ENCODE results near the gene DGAT2.

The DGAT2 gene

DNA sequence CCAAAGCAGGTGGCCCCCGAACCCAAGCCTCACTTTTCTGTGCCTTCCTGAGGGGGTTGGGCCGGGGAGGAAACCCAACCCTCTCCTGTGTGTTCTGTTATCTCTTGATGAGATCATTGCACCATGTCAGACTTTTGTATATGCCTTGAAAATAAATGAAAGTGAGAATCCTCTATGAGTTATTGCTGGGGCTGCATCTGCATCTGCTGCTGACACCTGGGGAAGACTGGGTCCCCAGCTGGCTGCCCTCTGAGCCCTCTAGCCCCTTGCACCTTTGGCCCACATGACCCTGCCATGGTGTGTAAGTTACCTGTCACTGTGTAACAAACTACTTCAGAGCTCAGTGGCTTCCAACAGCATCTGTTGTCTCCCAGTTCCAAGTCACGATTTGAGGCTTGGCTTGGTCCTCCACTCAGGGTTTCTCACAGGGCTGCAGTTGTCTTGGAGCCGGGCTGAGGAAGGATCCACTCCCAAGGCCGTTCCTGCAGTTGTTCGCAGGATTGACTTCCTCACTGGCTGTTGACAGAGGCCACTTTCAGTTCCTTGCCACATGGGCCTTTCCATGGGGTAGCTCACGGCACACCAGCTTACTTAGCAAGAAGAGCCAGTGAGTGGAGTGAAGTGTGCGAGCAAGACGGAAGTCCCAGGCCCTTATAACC lies 32.9 kb downstream of the DGAT2 start:
- DNase-seq (ENCODE audit: low read depth, low spot score) = no peak

DNA sequence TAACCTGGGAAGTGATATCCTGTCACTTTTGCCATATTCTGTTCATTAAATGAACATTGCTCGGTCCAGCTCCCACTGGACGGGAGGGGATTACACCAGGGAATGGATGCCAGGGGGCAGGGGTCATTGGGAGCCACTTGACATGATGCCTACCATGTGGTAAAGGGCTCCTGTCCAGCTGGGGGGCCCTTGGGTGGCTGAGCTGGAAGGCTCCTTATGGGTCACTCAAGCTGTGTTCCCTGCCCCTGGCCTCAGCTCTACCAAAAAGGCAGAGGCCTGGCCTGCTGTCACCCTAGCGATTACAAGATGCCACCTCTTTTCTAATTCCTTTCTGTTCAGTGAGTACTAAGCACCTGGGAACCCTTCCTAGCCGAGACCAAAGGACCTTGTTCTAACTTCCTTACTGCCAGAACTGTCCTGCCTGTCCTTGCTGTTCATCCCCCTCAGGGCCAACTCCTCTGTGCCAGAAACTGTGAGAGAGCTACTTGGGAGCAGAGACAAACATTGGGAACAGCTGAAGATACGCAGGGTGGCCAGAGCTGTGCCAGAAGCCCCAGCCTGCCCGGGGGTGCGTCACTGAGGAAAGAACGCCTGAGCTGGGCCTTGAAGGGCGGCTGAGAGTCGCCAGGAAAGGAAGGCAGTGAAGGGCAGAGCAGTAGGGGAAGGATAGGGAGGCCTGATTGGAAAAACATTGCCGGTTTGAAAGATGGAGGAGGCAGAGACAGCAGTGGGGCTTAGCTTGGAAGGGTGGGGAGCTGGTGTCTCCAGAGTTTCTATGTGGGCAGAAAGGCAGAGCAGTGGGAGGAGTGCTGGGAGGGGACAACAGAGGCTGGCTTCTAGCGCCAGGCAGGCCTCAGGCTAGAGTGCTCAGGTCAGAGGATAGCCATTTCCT lies 33.7 kb downstream of the DGAT2 start:
- no peak for DNase-seq (ENCODE audit: low read depth, low spot score)

DNA sequence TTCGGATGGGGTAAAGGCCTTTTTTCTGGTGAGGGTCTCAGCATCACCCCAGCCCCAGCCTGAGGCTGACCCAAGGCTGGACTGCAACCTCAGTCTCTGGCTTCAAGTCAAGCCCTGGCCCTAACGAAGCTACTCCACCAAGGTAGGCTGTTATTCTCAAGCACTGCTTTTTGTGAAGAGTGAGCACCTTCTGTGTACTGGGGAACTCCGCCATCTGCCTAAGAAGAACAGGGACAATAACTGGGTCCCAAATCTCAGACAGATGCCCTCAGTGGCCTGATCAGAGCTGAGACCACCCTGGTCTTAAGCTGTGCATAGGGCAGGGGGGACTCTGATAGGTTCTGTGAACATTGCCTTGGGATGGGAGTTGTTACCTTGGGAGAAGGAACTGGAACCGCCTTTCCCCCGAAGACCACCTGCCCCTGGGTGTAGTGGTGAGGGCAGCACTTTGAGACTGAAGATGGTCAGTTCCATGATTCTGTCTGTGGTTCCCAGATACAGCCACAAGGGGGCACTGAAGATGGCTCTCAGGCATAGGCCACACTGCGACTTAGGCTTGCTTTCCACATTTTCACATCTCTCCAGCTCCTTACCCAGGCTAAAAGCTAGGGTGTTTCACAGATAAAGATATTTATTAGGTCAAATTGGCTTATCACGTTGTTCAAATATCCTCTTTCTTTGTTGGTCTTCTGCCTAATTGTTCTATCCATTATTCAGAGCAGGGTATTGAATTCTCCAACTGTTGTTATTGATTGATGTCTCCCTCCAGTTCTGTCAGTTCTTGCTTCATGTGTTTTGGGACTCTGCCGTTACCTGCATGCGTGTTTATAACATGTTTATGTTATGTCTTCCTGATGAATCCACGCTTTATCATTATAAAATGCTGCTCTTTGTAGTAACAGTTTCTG lies 34.6 kb downstream of the DGAT2 start:
- peak; percentile 27 for DNase-seq (ENCODE audit: low read depth, low spot score)

DNA sequence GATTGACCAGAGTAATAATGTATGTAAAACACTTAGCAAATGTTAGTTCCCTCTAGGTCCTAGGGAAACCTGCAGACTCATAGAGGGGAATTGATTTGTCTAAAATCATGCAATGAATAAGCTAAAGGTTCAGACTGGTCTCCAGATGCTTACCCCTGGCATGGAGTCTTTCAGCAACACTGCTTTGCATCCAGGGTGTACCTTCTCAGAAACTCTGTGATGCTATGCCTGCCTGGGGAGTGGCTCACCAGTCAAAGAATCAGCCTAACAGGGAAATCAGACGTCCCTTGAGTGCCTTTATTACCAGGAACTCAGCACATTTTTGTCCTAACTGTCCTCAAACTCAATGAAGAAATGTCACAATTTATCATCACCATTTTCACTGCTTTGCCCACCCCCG lies 40.5 kb downstream of the DGAT2 start:
- DNase-seq (ENCODE audit: low read depth, low spot score) = no peak

DNA sequence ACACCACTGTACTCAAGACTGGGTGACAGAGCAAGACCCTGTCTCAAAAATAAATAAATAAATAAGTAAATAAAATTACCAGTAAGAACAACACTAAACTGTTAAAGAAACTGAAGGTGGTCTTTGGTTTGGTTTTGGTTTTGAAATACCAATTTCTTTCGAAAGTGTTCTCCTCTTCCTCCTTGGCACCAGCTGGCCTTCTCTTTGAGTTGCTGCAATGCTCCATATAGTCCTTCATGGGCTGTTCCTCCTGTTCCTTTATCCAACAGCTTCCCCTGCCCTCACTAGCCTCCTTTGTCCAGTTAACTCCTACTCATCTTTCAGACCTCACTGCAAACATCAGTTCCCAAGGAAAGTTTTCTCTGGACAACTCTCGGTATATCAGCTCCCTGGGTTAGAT lies 41.4 kb downstream of the DGAT2 start:
- no peak for DNase-seq (ENCODE audit: low read depth, low spot score)

DNA sequence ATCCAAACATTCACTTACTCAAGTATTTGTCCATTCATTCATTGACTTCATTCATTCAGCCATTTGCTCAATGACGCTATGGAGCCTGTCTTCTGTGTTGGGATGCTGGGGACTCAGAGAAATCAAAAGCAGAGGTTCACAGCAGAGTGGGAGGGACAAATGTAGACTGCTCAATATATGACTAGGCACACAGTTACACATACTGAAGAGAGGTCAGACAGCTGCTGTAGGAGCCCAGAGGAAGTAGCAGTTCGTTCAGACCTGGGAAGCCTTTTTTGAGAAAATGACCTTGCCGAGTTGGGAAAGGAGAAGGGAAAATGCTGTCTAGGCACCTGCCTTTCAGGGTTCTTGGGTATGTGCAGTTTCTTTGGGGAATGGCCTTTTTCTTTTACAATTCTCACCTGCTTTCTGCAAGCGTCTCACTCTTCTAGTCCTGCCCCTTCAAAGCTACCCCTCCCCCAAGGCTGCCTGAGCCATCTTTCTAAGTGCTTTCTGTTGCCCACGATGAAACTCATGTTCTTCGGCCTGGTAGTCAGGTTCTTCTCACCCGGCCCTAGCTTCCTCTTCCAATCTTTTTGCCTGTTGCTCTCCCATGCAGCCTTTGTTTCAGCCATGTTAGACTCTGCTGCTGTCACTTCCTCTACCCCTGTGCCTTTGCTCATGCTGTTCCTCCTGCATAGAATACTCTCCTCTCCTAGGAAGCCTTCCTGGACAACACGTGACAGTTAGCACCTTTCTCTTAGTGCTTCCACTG lies 42.2 kb downstream of the DGAT2 start:
- DNase-seq (ENCODE audit: low read depth, low spot score) = no peak

- no peak for DNase-seq (ENCODE audit: low read depth, low spot score)
Observed at GRCh38 chr11:75811485-75811884, 42.9 kb downstream of the DGAT2 start.

- no peak for DNase-seq (ENCODE audit: low read depth, low spot score)
Observed at GRCh38 chr11:75812542-75813040, 44.0 kb downstream of the DGAT2 start.

DNA sequence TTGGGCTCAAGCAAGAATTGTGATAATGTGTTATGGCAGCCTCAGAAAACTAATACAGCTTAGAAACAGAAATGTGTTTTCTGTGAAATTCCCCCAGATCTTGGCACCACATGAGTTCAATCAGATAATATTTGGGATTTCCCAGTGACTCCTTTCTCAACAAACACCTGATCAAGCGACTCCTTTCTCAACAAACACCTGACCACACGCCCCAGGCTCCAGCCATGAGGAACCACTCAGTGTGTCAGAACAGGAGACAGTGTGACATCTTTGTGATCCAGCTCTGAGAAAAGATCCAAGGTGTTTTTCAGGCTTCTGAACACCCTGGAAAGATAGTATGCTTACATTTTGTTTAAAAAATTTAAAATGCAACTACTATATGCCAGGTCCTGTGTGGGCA lies 44.5 kb downstream of the DGAT2 start:
- no peak for DNase-seq (ENCODE audit: low read depth, low spot score)

DNA sequence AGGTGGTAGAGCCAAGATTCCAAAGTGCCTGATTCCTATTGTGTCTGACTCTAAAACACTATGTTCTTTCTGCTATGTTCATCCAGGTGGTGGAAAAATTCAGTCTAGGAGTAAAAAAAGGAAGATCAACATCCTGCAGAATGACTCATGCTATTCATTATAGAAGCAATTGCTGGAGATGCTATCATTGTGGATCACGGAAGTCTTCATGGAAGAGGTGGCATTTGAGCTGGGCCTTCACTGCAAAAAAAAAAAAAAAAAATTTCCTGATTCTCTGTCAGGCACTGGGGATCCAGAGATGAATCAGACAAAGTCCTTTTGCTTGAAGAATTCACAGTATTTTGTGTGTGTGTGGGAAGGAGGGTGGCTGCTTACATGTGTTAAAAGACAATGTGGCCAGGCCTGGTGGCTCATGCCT lies 45.1 kb downstream of the DGAT2 start:
- DNase-seq (ENCODE audit: low read depth, low spot score) = no peak

GRCh38 chr11:75814363-75814676 lies 45.7 kb downstream of the DGAT2 start:
- no peak for DNase-seq (ENCODE audit: low read depth, low spot score)

GRCh38 chr11:75814677-75815344 lies 46.2 kb downstream of the DGAT2 start, which contains the start of gene UVRAG:
Gene UVRAG, plus strand, starts transcription at chr11:75815210. Its CDS starts 198 bp downstream, at chr11:75815408.
- DNase-seq (ENCODE audit: low read depth, low spot score) = peak; percentile 94

DNA sequence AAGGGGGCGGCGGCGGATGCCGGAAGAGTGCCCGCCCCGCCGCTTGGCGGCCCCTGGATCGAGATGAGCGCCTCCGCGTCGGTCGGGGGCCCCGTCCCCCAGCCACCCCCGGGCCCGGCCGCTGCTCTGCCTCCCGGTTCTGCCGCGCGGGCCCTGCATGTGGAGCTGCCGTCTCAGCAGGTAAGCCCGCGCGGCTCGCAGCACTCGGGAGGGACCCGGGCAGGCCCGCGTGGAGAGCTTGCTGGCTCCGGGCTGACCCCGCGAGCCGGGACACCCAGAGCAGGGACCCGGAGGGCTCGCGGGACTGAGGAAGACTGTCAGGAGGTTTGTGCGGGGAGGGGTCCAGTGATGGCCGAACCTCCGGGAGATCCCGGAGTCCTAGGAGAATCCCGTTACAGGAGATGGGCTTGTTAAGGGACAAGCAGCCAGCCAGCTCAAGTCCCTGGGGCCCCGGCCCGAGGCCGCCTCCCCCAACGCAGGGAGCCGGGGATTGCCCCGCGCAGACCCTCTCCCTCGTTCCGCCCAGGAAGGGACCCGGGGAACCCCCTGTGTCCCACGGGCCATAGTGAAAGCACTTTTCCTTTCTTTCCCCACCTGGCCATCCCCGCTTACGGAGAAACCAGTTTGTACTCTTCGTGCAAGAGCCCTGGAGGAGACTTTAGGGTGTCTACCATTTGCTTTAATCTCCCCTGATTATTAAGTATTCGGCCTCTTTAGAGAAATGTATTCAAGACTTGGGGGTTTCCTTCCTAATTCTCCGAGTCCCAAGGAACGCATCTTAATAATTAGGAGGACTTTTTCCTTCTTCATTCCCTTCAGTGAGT lies 47.0 kb downstream of the DGAT2 start:
- DNase-seq (ENCODE audit: low read depth, low spot score) = no peak

DNA sequence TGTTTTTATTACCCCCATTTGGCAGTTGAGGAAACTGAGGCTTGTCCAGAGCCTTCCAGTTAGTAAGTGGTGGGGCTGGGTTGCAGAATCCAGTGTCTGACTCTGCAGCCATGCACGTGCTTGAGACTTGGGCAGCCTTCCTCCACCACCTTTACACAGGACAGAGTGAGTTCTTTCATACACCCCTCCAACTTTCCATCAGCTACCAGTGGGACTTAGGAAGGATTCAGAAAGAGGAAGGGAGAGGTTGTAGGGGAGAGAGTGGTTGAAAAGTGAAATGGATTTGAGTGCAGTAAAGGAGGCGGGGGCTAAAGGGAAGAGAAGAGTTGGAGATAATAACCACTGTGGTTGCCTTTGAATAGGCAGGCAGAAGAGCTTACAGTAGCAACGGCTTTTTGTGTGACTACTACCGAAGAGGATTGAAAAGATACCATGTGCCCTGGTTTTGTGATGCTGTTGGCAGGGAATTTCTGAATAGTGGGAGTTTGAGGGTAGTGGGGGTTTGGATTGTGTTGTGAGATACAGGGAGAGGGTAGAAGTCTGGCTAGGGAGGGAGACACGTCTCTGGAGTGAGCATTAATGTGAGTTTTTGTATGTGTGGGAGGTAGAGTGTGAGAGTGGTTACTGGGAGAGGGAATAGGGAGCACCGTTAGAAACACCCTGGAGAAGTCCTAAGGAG lies 48.1 kb downstream of the DGAT2 start:
- no peak for DNase-seq (ENCODE audit: low read depth, low spot score)

- no peak for DNase-seq (ENCODE audit: low read depth, low spot score)
Observed at GRCh38 chr11:75820645-75821044, 52.1 kb downstream of the DGAT2 start.

GRCh38 chr11:75821202-75821601 lies 52.6 kb downstream of the DGAT2 start:
- DNase-seq (ENCODE audit: low read depth, low spot score) = no peak

DNA sequence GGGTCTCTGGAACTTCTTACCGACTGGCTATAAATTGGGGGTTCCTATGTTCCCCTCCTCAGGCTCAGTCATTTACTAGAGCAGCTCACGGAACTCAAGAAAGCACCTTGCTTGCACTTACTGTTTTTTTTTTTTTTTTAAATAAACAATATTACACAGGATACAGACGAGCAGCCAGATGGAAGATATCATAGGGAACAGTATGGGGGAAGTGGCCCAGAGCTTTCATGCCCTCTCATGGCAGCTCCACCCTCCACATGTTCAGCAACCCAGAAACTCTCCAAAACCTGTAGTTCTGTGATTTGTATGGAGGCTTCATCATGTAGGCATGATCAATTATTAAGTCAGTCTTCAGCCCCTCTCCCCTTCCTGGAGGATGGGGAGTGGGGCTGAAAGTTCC lies 54.0 kb downstream of the DGAT2 start:
- DNase-seq (ENCODE audit: low read depth, low spot score) = no peak

- no peak for DNase-seq (ENCODE audit: low read depth, low spot score)
Observed at GRCh38 chr11:75823415-75823814, 54.8 kb downstream of the DGAT2 start.

DNA sequence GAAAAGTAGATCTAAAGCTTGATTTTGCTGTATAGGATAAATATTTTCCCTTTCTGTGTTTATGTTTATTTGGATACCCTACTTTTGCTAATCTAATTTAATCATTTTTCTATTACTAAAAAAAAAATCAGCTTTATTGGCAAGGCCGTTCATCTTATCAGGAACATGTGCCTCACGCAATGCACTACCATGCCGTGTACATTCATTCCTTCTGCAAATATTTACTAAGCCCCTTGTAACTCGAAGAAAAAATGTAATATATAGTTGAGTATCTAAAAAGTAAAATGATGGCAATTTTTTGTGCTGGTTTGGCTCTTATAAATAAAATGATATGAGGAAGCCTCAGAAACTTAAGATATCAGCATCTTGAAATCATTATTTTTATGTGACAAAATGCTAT lies 55.4 kb downstream of the DGAT2 start:
- no peak for DNase-seq (ENCODE audit: low read depth, low spot score)

All from activated naive CD8-positive, alpha-beta T cell treated with anti-CD3 and anti-CD28 coated beads, Interleukin-2, amount 50 U/mL, for 16 hours (primary cell).